ENCODE data around the gene SARS1. TPM values are rescaled to one million over a fixed set of nuclear protein-coding genes. Genes with fewer than 3 reads are reported as not detected.
"Not testable (repeated sequence)": the region's sequence is repeated elsewhere in the genome, so short reads cannot be mapped to it uniquely, and the experiment has no call there.

The SARS1 gene
- total RNA-seq (ENCODE audit: insufficient read depth, low replicate concordance): 105 TPM

GRCh38 chr1:109213824-109214693 is at the start of gene SARS1:
SARS1 (plus strand) TSS chr1:109213918; CDS start chr1:109213993, 75 bp downstream.
- DNase-seq (ENCODE audit: low spot score): peak; percentile 95

GRCh38 chr1:109164538-109164937 is 49.2 kb upstream of the SARS1 start:
- no peak for DNase-seq (ENCODE audit: low spot score)

GRCh38 chr1:109167001-109167506 is 46.7 kb upstream of the SARS1 start:
- peak; percentile 32 for DNase-seq (ENCODE audit: low spot score)

GRCh38 chr1:109170035-109170764 is 43.5 kb upstream of the SARS1 start:
- no peak for DNase-seq (ENCODE audit: low spot score)

- no peak for DNase-seq (ENCODE audit: low spot score)
Observed at GRCh38 chr1:109171646-109172045, 42.1 kb upstream of the SARS1 start.

GRCh38 chr1:109176349-109176748 is 37.4 kb upstream of the SARS1 start:
- DNase-seq (ENCODE audit: low spot score): not testable (repeated sequence)

- not testable (repeated sequence) for DNase-seq (ENCODE audit: low spot score)
Observed at GRCh38 chr1:109180715-109181084, 33.0 kb upstream of the SARS1 start.

GRCh38 chr1:109181085-109181806 is 32.5 kb upstream of the SARS1 start:
- no peak for DNase-seq (ENCODE audit: low spot score)

- DNase-seq (ENCODE audit: low spot score): no peak
Observed at GRCh38 chr1:109181807-109182163, 31.9 kb upstream of the SARS1 start.

- no peak for DNase-seq (ENCODE audit: low spot score)
Observed at GRCh38 chr1:109183058-109183738, 30.5 kb upstream of the SARS1 start.

- DNase-seq (ENCODE audit: low spot score): no peak
Observed at GRCh38 chr1:109184687-109185086, 29.0 kb upstream of the SARS1 start.

- no peak for DNase-seq (ENCODE audit: low spot score)
Observed at GRCh38 chr1:109185357-109185756, 28.4 kb upstream of the SARS1 start.

- no peak for DNase-seq (ENCODE audit: low spot score)
Observed at GRCh38 chr1:109185990-109186732, 27.6 kb upstream of the SARS1 start.

GRCh38 chr1:109186733-109187086 is 27.0 kb upstream of the SARS1 start:
- DNase-seq (ENCODE audit: low spot score): peak; percentile 77

- no peak for DNase-seq (ENCODE audit: low spot score)
Observed at GRCh38 chr1:109187127-109187526, 26.6 kb upstream of the SARS1 start.

- DNase-seq (ENCODE audit: low spot score): no peak
Observed at GRCh38 chr1:109188200-109188599, 25.5 kb upstream of the SARS1 start.

- DNase-seq (ENCODE audit: low spot score): no peak
Observed at GRCh38 chr1:109188781-109189180, 24.9 kb upstream of the SARS1 start.

- no peak for DNase-seq (ENCODE audit: low spot score)
Observed at GRCh38 chr1:109190189-109190588, 23.5 kb upstream of the SARS1 start.

GRCh38 chr1:109191377-109191776 is 22.3 kb upstream of the SARS1 start:
- no peak for DNase-seq (ENCODE audit: low spot score)

GRCh38 chr1:109191891-109192290 is 21.8 kb upstream of the SARS1 start:
- DNase-seq (ENCODE audit: low spot score): no peak

GRCh38 chr1:109192433-109192832 is 21.3 kb upstream of the SARS1 start:
- no peak for DNase-seq (ENCODE audit: low spot score)
